Measurements from ENCODE around the gene CRYBG3. TPM values are rescaled to one million over a fixed set of nuclear protein-coding genes. Genes with fewer than 3 reads are reported as not detected.

Gene CRYBG3
- total and polyA plus RNA-seq, 4 donors: 1.1 to 9.5 (median 2.5) TPM

DNA sequence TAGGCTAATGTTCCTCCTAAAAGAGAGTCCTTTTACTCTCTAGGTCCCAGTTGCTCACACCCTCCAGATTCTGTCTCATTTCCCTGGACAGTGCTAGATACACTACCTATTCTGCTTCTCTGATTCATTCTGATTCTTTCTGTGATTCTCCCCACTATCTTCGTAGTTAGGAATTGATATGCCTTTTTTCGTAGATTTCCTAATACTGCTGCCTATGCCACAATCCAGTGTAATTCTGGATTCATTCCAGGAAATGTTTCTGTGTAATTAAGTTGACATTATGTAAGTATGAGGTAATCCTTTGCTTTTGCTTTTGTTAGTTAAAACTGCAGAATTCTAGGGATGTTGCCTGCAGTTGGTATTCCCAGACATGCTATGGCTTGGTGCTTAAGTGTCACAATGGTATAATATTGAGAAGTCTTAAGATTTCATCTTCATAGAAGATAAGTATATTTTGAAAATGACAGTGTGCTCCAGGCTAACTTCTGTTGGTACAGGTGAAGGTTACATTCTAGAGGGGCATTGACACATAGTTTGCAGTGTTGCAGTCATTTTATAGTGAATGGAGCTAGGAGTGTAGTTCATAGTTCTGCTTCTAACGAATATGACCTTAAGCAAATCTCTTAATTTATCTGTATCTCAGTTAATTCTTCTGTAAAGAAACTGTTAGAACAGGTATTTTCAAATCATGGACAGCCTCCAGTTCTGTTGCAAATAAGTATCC lies 96.2 kb downstream of the CRYBG3 start (continued):
- TF ChIP-seq EGR1 (IDR thresholded peaks at IDR 0.05; ENCODE audit: low read depth in 2 of 2): no peak
- TF ChIP-seq JUND (IDR thresholded peaks at IDR 0.05): peak; percentile 92
- TF ChIP-seq, protein P1, sequence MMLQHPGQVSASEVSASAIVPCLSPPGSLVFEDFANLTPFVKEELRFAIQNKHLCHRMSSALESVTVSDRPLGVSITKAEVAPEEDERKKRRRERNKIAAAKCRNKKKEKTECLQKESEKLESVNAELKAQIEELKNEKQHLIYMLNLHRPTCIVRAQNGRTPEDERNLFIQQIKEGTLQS (IDR thresholded peaks at IDR 0.05): peak; percentile 69
- TF ChIP-seq RXRA (IDR thresholded peaks at IDR 0.05): peak; percentile 34 to 50
- TF ChIP-seq, protein P2, sequence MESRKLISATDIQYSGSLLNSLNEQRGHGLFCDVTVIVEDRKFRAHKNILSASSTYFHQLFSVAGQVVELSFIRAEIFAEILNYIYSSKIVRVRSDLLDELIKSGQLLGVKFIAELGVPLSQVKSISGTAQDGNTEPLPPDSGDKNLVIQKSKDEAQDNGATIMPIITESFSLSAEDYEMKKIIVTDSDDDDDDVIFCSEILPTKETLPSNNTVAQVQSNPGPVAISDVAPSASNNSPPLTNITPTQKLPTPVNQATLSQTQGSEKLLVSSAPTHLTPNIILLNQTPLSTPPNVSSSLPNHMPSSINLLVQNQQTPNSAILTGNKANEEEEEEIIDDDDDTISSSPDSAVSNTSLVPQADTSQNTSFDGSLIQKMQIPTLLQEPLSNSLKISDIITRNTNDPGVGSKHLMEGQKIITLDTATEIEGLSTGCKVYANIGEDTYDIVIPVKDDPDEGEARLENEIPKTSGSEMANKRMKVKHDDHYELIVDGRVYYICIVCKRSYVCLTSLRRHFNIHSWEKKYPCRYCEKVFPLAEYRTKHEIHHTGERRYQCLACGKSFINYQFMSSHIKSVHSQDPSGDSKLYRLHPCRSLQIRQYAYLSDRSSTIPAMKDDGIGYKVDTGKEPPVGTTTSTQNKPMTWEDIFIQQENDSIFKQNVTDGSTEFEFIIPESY (IDR thresholded peaks at IDR 0.05): no peak
- no peak for TF ChIP-seq TAF1 (conservative IDR thresholded peaks at IDR 0.05)
- TF ChIP-seq HNF4G (IDR thresholded peaks at IDR 0.05): no peak

DNA sequence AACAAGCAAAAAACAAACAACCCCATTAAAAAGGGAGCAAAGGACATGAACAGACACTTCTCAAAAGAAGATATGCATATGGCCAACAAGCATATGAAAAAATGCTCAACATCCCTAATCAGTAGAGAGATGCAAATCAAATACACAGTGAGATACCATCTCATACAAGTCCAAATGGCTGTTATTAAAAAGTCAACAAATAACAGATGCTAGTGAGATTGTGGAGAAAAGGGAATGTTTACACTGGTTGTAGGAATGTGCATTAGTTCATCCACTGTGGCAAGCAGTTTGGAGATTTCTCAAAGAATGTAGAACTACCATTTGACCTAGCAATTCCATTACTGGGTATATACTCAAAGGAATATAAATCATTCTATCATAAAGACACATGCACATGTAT lies 105.9 kb downstream of the CRYBG3 start:
- no peaks in the 10 kb centered on the region for H3K27me3 ChIP-seq (ENCODE audit: control insufficient read depth in 4 of 4, insufficient read depth in 4 of 4, low read length in 3 of 4)
- no peak overlapping the region for H3K9ac ChIP-seq (ENCODE audit: low read depth in 1 of 2, low read length in 2 of 2)
- H3K9me3 ChIP-seq (ENCODE audit: control insufficient read depth in 4 of 4, low read length in 3 of 4): no peaks in the 10 kb centered on the region
- no peak overlapping the region for H3K4me3 ChIP-seq (ENCODE audit: low read depth in 1 of 3, low read length in 3 of 3)
- no peak for DNase-seq (ENCODE audit: low spot score)
- no peaks in the 10 kb centered on the region for H3K4me1 ChIP-seq (ENCODE audit: control insufficient read depth in 4 of 4, insufficient read depth in 4 of 4, low read length in 3 of 4)
- TF ChIP-seq HNF4A (conservative IDR thresholded peaks at IDR 0.05): no peak
- TF ChIP-seq JUND (IDR thresholded peaks at IDR 0.05): no peak
- TF ChIP-seq RXRA (IDR thresholded peaks at IDR 0.05): no peak
- no peak overlapping the region for H3K27ac ChIP-seq (ENCODE audit: low read depth in 1 of 2, low read length in 2 of 2)
- peaks cover 0 to 8% (median 3%) of the 10 kb centered on the region in 4 donors for H3K36me3 ChIP-seq (ENCODE audit: control insufficient read depth in 4 of 4, insufficient read depth in 3 of 4, low read depth in 1 of 4, low read length in 3 of 4)

DNA sequence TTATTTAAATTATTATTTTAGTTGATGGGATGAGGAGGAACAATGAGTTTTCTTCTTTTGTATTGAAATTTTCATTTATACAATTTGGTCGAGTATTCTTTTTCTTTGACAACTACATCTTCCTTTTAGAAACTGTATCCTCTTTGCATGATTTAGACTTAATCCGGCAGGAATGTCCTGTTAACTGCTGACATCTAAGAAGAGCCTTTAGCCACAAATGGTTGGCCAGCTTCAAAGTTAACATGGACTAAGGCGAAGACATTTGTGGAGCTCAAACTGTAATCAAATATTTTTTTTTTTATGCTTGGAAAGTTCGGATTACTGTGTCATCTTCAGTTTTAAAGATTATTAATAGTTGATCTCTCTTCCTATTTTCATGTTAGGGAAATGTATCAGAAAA lies 107.2 kb downstream of the CRYBG3 start:
- Histone ChIP-seq H3K27ac (ENCODE audit: low read depth in 1 of 2, low read length in 2 of 2) (no peak overlapping the region), H3K36me3 (ENCODE audit: control insufficient read depth in 4 of 4, insufficient read depth in 3 of 4, low read depth in 1 of 4, low read length in 3 of 4) (peaks cover 0 to 8% (median 3%) of the 10 kb centered on the region in 4 donors), H3K9ac (ENCODE audit: low read depth in 1 of 2, low read length in 2 of 2) (no peak overlapping the region), H3K9me3 (ENCODE audit: control insufficient read depth in 4 of 4, low read length in 3 of 4) (no peaks in the 10 kb centered on the region), H3K4me1 (ENCODE audit: control insufficient read depth in 4 of 4, insufficient read depth in 4 of 4, low read length in 3 of 4) (no peaks in the 10 kb centered on the region), H3K4me3 (ENCODE audit: low read depth in 1 of 3, low read length in 3 of 3) (no peak overlapping the region), H3K27me3 (ENCODE audit: control insufficient read depth in 4 of 4, insufficient read depth in 4 of 4, low read length in 3 of 4) (no peaks in the 10 kb centered on the region)
- no peak for DNase-seq (ENCODE audit: low spot score)
- 96% methylated on average over 4 of the region's 4 CpGs for WGBS
- TF ChIP-seq, protein P3, sequence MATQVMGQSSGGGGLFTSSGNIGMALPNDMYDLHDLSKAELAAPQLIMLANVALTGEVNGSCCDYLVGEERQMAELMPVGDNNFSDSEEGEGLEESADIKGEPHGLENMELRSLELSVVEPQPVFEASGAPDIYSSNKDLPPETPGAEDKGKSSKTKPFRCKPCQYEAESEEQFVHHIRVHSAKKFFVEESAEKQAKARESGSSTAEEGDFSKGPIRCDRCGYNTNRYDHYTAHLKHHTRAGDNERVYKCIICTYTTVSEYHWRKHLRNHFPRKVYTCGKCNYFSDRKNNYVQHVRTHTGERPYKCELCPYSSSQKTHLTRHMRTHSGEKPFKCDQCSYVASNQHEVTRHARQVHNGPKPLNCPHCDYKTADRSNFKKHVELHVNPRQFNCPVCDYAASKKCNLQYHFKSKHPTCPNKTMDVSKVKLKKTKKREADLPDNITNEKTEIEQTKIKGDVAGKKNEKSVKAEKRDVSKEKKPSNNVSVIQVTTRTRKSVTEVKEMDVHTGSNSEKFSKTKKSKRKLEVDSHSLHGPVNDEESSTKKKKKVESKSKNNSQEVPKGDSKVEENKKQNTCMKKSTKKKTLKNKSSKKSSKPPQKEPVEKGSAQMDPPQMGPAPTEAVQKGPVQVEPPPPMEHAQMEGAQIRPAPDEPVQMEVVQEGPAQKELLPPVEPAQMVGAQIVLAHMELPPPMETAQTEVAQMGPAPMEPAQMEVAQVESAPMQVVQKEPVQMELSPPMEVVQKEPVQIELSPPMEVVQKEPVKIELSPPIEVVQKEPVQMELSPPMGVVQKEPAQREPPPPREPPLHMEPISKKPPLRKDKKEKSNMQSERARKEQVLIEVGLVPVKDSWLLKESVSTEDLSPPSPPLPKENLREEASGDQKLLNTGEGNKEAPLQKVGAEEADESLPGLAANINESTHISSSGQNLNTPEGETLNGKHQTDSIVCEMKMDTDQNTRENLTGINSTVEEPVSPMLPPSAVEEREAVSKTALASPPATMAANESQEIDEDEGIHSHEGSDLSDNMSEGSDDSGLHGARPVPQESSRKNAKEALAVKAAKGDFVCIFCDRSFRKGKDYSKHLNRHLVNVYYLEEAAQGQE (IDR thresholded peaks at IDR 0.05): no peak
- TF ChIP-seq HNF4A (conservative IDR thresholded peaks at IDR 0.05): no peak
- TF ChIP-seq, protein P1 (IDR thresholded peaks at IDR 0.05): no peak
- no peak for TF ChIP-seq HNF4G (IDR thresholded peaks at IDR 0.05)
- TF ChIP-seq SP1 (IDR thresholded peaks at IDR 0.05): no peak
- TF ChIP-seq EGR1 (IDR thresholded peaks at IDR 0.05; ENCODE audit: low read depth in 2 of 2): no peak
- TF ChIP-seq, protein P4, sequence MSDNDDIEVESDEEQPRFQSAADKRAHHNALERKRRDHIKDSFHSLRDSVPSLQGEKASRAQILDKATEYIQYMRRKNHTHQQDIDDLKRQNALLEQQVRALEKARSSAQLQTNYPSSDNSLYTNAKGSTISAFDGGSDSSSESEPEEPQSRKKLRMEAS (IDR thresholded peaks at IDR 0.05): no peak
- no peak for TF ChIP-seq GABPA (IDR thresholded peaks at IDR 0.05 in 1 of 2, conservative IDR thresholded peaks at IDR 0.05 in 1 of 2)
- no peak for TF ChIP-seq YY1 (IDR thresholded peaks at IDR 0.05)
- TF ChIP-seq RXRA (IDR thresholded peaks at IDR 0.05): no peak
- TF ChIP-seq NR2F2 (IDR thresholded peaks at IDR 0.05): no peak
- TF ChIP-seq, protein P5, sequence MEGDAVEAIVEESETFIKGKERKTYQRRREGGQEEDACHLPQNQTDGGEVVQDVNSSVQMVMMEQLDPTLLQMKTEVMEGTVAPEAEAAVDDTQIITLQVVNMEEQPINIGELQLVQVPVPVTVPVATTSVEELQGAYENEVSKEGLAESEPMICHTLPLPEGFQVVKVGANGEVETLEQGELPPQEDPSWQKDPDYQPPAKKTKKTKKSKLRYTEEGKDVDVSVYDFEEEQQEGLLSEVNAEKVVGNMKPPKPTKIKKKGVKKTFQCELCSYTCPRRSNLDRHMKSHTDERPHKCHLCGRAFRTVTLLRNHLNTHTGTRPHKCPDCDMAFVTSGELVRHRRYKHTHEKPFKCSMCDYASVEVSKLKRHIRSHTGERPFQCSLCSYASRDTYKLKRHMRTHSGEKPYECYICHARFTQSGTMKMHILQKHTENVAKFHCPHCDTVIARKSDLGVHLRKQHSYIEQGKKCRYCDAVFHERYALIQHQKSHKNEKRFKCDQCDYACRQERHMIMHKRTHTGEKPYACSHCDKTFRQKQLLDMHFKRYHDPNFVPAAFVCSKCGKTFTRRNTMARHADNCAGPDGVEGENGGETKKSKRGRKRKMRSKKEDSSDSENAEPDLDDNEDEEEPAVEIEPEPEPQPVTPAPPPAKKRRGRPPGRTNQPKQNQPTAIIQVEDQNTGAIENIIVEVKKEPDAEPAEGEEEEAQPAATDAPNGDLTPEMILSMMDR (IDR thresholded peaks at IDR 0.05; ENCODE audit: low read depth, low read length, missing input control): no peak
- TF ChIP-seq RAD21 (IDR thresholded peaks at IDR 0.05): no peak
- TF ChIP-seq FOXA2 (IDR thresholded peaks at IDR 0.05): no peak
- no peak for TF ChIP-seq JUND (IDR thresholded peaks at IDR 0.05)
- TF ChIP-seq, protein P2 (IDR thresholded peaks at IDR 0.05): no peak
- no peak for TF ChIP-seq TAF1 (conservative IDR thresholded peaks at IDR 0.05)
- no peak for TF ChIP-seq FOXA1 (IDR thresholded peaks at IDR 0.05)
